HCT116 (cell line): ENCODE results near the gene GDE1. TPM values are rescaled to one million over a fixed set of nuclear protein-coding genes. Genes with fewer than 3 reads are reported as not detected.

ENCODE experiments used
- ATAC-seq: fragments of 200-7000 bp; cut with Tn5 transposase; 2 replicates; pipeline ENCODE4 v1.9.1; 2020; ENCODE audit warnings: mild to moderate bottlenecking, moderate library complexity
- BruUV-seq: library from RNA; stranded (reverse); fragments of 400-500 nt; replicated peaks from 2 replicates; lab custom pipeline; 2021; lab: Mats Ljungman, UMichigan
- CTCF ChIA-PET: fragments of 300-600 bp; sonication (Branson Sonifier 250); formaldehyde crosslinking; loops from one replicate; lab custom pipeline; 2021; ENCODE audit warnings: antibody characterized with exemption; lab: Charles Lee
- POLR2A ChIA-PET: fragments of 300-600, 350-600 bp; sonication (Branson Sonifier 250); formaldehyde crosslinking; loops from one replicate; lab custom pipeline; 2021; ENCODE audit warnings: antibody characterized with exemption; lab: Charles Lee
- RAD21 ChIA-PET, 2 experiments: fragments of 300-600 bp; sonication (Branson Sonifier 250); formaldehyde crosslinking; loops; one replicate each; lab custom pipeline; 2023; ENCODE audit warnings: low total read pairs in 2 of 2; ENCODE audit not compliant: uncharacterized antibody in 2 of 2, unreplicated experiment in 2 of 2, low non-redundant PET in 1 of 2; lab: Charles Lee
- DNase-seq: peaks from one replicate; pipeline ENCODE4 v3.0.0-alpha.2; 2010; ENCODE audit warnings: low read depth, low spot score
- H2AFZ ChIP-seq: fragments of 200-600 bp; shearing (Covaris generic), sonication (generic); 2 replicates; pipeline ENCODE4 v1.6.1; 2017; ENCODE audit warnings: low read depth, mixed run types, mixed read lengths, antibody characterized with exemption, low read length; ENCODE audit not compliant: poor library complexity, severe bottlenecking
- H3K27ac ChIP-seq: 2 replicates; pipeline ENCODE4 v1.5.1; 2012; ENCODE audit warnings: low read depth, low read length
- H3K27me3 ChIP-seq: fragments of 200-600 bp; sonication (generic); 2 replicates; pipeline ENCODE4 v1.6.1; 2016; ENCODE audit warnings: mixed run types, low read length, mixed read lengths; ENCODE audit not compliant: insufficient read depth
- H3K36me3 ChIP-seq, 2 experiments: fragments of 200-500 bp in 1 of 2; fragments of 200-600 bp in 1 of 2; sonication (Bioruptor generic) in 1 of 2; sonication (generic) in 1 of 2; 2 replicates each; pipeline versions ENCODE4 v1.5.1 to v1.6.1; 2014 to 2016; ENCODE audit warnings: low read length in 2 of 2, inconsistent platforms in 1 of 2, mixed read lengths in 1 of 2, mixed run types in 1 of 2; ENCODE audit not compliant: insufficient read depth in 2 of 2, control insufficient read depth in 1 of 2
- H3K4me1 ChIP-seq, 2 experiments: fragments of 200-600 bp in 1 of 2; sonication (generic) in 1 of 2; 2 replicates each; pipeline versions ENCODE4 v1.5.1 to v1.6.1; 2012 to 2017; ENCODE audit warnings: low read length in 2 of 2, inconsistent platforms in 1 of 2, mild to moderate bottlenecking in 1 of 2, mixed read lengths in 1 of 2, mixed run types in 1 of 2, moderate library complexity in 1 of 2; ENCODE audit not compliant: insufficient read depth in 2 of 2, control insufficient read depth in 1 of 2
- H3K4me2 ChIP-seq: fragments of 200-600 bp; sonication (generic); 2 replicates; pipeline ENCODE4 v1.6.1; 2017; ENCODE audit warnings: mixed run types, low read length, mixed read lengths
- H3K4me3 ChIP-seq, 2 experiments: fragments of 200-600 bp in 1 of 2; sonication (generic) in 1 of 2; replicated peaks in 1 of 2; 2 replicates each; pipeline ENCODE4 v1.5.1; 2011 to 2016; ENCODE audit warnings: low read length in 2 of 2, control low read depth in 1 of 2, low read depth in 1 of 2, mild to moderate bottlenecking in 1 of 2, mixed read lengths in 1 of 2, mixed run types in 1 of 2
- H3K79me2 ChIP-seq: fragments of 200-600 bp; sonication (generic); 2 replicates; pipeline ENCODE4 v1.6.1; 2017; ENCODE audit warnings: mild to moderate bottlenecking, mixed run types, low read length, moderate library complexity, mixed read lengths; ENCODE audit not compliant: insufficient read depth
- H3K9ac ChIP-seq: fragments of 200-600 bp; sonication (generic); 2 replicates; pipeline ENCODE4 v1.6.1; 2016; ENCODE audit warnings: low read length, mixed read lengths
- H3K9me2 ChIP-seq: fragments of 200-600 bp; sonication (generic), shearing (Covaris generic); 2 replicates; pipeline ENCODE4 v1.6.1; 2017; ENCODE audit warnings: mixed run types, mild to moderate bottlenecking, moderate library complexity; ENCODE audit not compliant: insufficient read depth
- H3K9me3 ChIP-seq, 2 experiments: fragments of 200-500 bp in 1 of 2; fragments of 200-600 bp in 1 of 2; sonication (Bioruptor generic) in 1 of 2; sonication (generic) in 1 of 2; 2 replicates each; pipeline ENCODE4 v1.6.1; 2014 to 2017; ENCODE audit warnings: low read length in 2 of 2, mixed read lengths in 2 of 2, inconsistent platforms in 1 of 2, low read depth in 1 of 2, mild to moderate bottlenecking in 1 of 2, mixed run types in 1 of 2, moderate library complexity in 1 of 2; ENCODE audit not compliant: control insufficient read depth in 1 of 2, insufficient read depth in 1 of 2
- H4K20me1 ChIP-seq: fragments of 200-600 bp; sonication (generic), shearing (Covaris generic); 2 replicates; pipeline ENCODE4 v1.6.1; 2017; ENCODE audit warnings: mixed run types, mild to moderate bottlenecking, moderate library complexity; ENCODE audit not compliant: insufficient read depth
- ATF3 ChIP-seq: IDR thresholded peaks from 2 replicates; pipeline ENCODE4 v1.6.1; 2012
- CBX3 ChIP-seq: IDR thresholded peaks from 2 replicates; pipeline ENCODE4 v1.6.1; 2012; ENCODE audit warnings: low read depth
- CEBPB ChIP-seq: IDR thresholded peaks from 2 replicates; pipeline ENCODE4 v1.6.1; 2012; ENCODE audit warnings: low read depth
- CTCF ChIP-seq, 3 experiments: fragments of 200-600 bp in 1 of 3; sonication (generic) in 1 of 3; IDR thresholded peaks in 2 of 3; conservative IDR thresholded peaks in 1 of 3; 2 replicates each; pipeline ENCODE4 v1.5.1; 2012 to 2017; ENCODE audit warnings: low read depth in 2 of 3, low read length in 2 of 3, antibody characterized with exemption in 1 of 3, borderline replicate concordance in 1 of 3, control low read depth in 1 of 3, mild to moderate bottlenecking in 1 of 3, mixed read lengths in 1 of 3, mixed run types in 1 of 3, moderate library complexity in 1 of 3; ENCODE audit not compliant: insufficient read depth in 1 of 3
- EGR1 ChIP-seq: IDR thresholded peaks from 2 replicates; pipeline ENCODE4 v1.6.1; 2012; ENCODE audit warnings: low read depth
- ELF1 ChIP-seq: IDR thresholded peaks from 2 replicates; pipeline ENCODE4 v1.6.1; 2012; ENCODE audit warnings: low read depth, borderline replicate concordance
- EZH2 ChIP-seq: fragments of 200-600 bp; sonication (generic); IDR thresholded peaks from 2 replicates; pipeline ENCODE4 v1.6.1; 2017; ENCODE audit warnings: antibody characterized with exemption, mixed run types
- EZH2phosphoT487 ChIP-seq: fragments of 200-600 bp; IDR thresholded peaks from 2 replicates; pipeline ENCODE4 v1.6.1; 2018; ENCODE audit warnings: antibody characterized with exemption, borderline replicate concordance
- FOSL1 ChIP-seq: IDR thresholded peaks from 2 replicates; pipeline ENCODE4 v1.6.1; 2012; ENCODE audit warnings: low read depth
- JUND ChIP-seq: IDR thresholded peaks from 2 replicates; pipeline ENCODE4 v1.6.1; 2012
- MAX ChIP-seq: IDR thresholded peaks from 2 replicates; pipeline ENCODE4 v1.6.1; 2012
- POLR2A ChIP-seq: IDR thresholded peaks from 2 replicates; pipeline ENCODE4 v1.7.0; 2011; ENCODE audit warnings: borderline replicate concordance; ENCODE audit not compliant: insufficient read depth, insufficient read length; ENCODE audit errors: extremely low read depth
- RAD21 ChIP-seq: IDR thresholded peaks from 2 replicates; pipeline ENCODE4 v1.6.1; 2012; ENCODE audit warnings: low read depth, mild to moderate bottlenecking
- SIN3A ChIP-seq: IDR thresholded peaks from 2 replicates; pipeline ENCODE4 v1.6.1; 2012; ENCODE audit warnings: low read depth
- SP1 ChIP-seq: IDR thresholded peaks from 2 replicates; pipeline ENCODE4 v1.6.1; 2012; ENCODE audit warnings: low read depth
- SRF ChIP-seq: IDR thresholded peaks from 2 replicates; pipeline ENCODE4 v1.6.1; 2012; ENCODE audit warnings: low read depth
- intact Hi-C: fragments of 100-400 bp; cut with micrococcal nuclease; formaldehyde crosslinking; loops from 2 replicates; pipeline ENCODE4 v1.10.0; 2022
- total RNA-seq: library from RNA; stranded (reverse); gene quantifications from one replicate; pipeline ENCODE4 v1.2.1, GENCODE V29; 2021; ENCODE audit not compliant: unreplicated experiment

The GDE1 gene
- total RNA-seq, 1 experiment from 2014 or later: 47.1 TPM

- no peaks in the 10 kb centered on the region for H3K9me2 ChIP-seq
- DNase-seq (no peak), ATAC-seq (no peak)
- H3K79me2 ChIP-seq: no peaks in the 10 kb centered on the region
- H4K20me1 ChIP-seq: no peaks in the 10 kb centered on the region
- H3K27me3 ChIP-seq: no peaks in the 10 kb centered on the region
- H3K9ac ChIP-seq: no peak overlapping the region
- intact Hi-C loops: no loop called here
- no peak overlapping the region for H3K27ac ChIP-seq
- RAD21 ChIA-PET: no interaction called here
- H2AFZ ChIP-seq: no peak overlapping the region
- no peak overlapping the region for H3K4me2 ChIP-seq
- BruUV-seq: no TSS peak
- H3K4me3 ChIP-seq: no peak overlapping the region
- H3K4me1 ChIP-seq: peaks cover 22 to 39% of the 10 kb centered on the region in 2 experiments
- CTCF ChIA-PET: no interaction called here
- POLR2A ChIA-PET: no interaction called here
- H3K9me3 ChIP-seq: no peaks in the 10 kb centered on the region
- TF ChIP-seq SP1 (no peak), EGR1 (no peak), CTCF (IDR thresholded peaks at IDR 0.05 in 2 of 3, conservative IDR thresholded peaks at IDR 0.05 in 1 of 3; ENCODE audit: borderline replicate concordance in 1 of 3, insufficient read depth in 1 of 3, low read depth in 2 of 3, low read length in 2 of 3) (no peak), ATF3 (no peak), CEBPB (no peak), FOSL1 (no peak), POLR2A (no peak), MAX (no peak), JUND (no peak), EZH2phosphoT487 (no peak), EZH2 (no peak), SRF (no peak), ELF1 (no peak), SIN3A (no peak), RAD21 (no peak), CBX3 (no peak)
- H3K36me3 ChIP-seq: peaks cover 0 to 13% of the 10 kb centered on the region in 2 experiments; a peak in 1 of 4 replicates
Measured at GRCh38 chr16:19481769-19482168, 40.1 kb downstream of the GDE1 start.
